ENCODE data around the gene C1QTNF1.

C1QTNF1 gene

GRCh38 chr17:79023886-79024771 is at the start of gene C1QTNF1:
C1QTNF1 (plus strand) TSS chr17:79024169; CDS start chr17:79043969, 19,800 bp downstream.
- H3K4me1 ChIP-seq (ENCODE audit: control insufficient read depth, insufficient read depth, low read length), result peaks cover 80% of the 10 kb centered on the region
- H3K4me3 ChIP-seq (ENCODE audit: low read length in 2 of 2), result peak within 1 kb of the TSS; percentile 80 to 83
- no peaks in the 10 kb centered on the region for H3K36me3 ChIP-seq (ENCODE audit: control insufficient read depth in 2 of 2, insufficient read depth in 2 of 2, low read length in 2 of 2)
- H3K27me3 ChIP-seq (ENCODE audit: control insufficient read depth in 1 of 2, insufficient read depth in 2 of 2, low read length in 2 of 2), result no peaks in the 10 kb centered on the region
- peak within 1 kb of the TSS; percentile 60 to 71 for H3K9ac ChIP-seq (ENCODE audit: low read length in 2 of 2)
- no peaks in the 10 kb centered on the region for H3K9me3 ChIP-seq (ENCODE audit: control insufficient read depth in 2 of 2, low read length in 2 of 2)
- peak within 1 kb of the TSS; percentile 69 for H3K27ac ChIP-seq (ENCODE audit: low read length)

GRCh38 chr17:78974635-78975591 is 49.1 kb upstream of the C1QTNF1 start:
- Histone ChIP-seq H3K4me1 (ENCODE audit: control insufficient read depth, insufficient read depth, low read length) (peaks cover 67% of the 10 kb centered on the region), H3K9ac (ENCODE audit: low read length in 2 of 2) (no peak overlapping the region), H3K27me3 (ENCODE audit: control insufficient read depth in 1 of 2, insufficient read depth in 2 of 2, low read length in 2 of 2) (no peaks in the 10 kb centered on the region), H3K9me3 (ENCODE audit: control insufficient read depth in 2 of 2, low read length in 2 of 2) (no peaks in the 10 kb centered on the region), H3K36me3 (ENCODE audit: control insufficient read depth in 2 of 2, insufficient read depth in 2 of 2, low read length in 2 of 2) (peaks cover 0 to 3% of the 10 kb centered on the region in 2 donors), H3K27ac (ENCODE audit: low read length) (no peak overlapping the region), H3K4me3 (ENCODE audit: low read length in 2 of 2) (peak overlapping the region in 1 of 2 donors; percentile 62)

- Histone ChIP-seq H3K27ac (ENCODE audit: low read length) (no peak overlapping the region), H3K36me3 (ENCODE audit: control insufficient read depth in 2 of 2, insufficient read depth in 2 of 2, low read length in 2 of 2) (peaks cover 0 to 2% of the 10 kb centered on the region in 2 donors), H3K27me3 (ENCODE audit: control insufficient read depth in 1 of 2, insufficient read depth in 2 of 2, low read length in 2 of 2) (no peaks in the 10 kb centered on the region), H3K9ac (ENCODE audit: low read length in 2 of 2) (peak overlapping the region in 1 of 2 donors; percentile 4), H3K9me3 (ENCODE audit: control insufficient read depth in 2 of 2, low read length in 2 of 2) (no peaks in the 10 kb centered on the region), H3K4me1 (ENCODE audit: control insufficient read depth, insufficient read depth, low read length) (peaks cover 63% of the 10 kb centered on the region), H3K4me3 (ENCODE audit: low read length in 2 of 2) (peak overlapping the region in 1 of 2 donors; percentile 52)
These were observed 46.9 kb upstream of the C1QTNF1 start for GRCh38 chr17:78976907-78977680.

GRCh38 chr17:78977681-78977943 is 46.4 kb upstream of the C1QTNF1 start:
- Histone ChIP-seq H3K27me3 (ENCODE audit: control insufficient read depth in 1 of 2, insufficient read depth in 2 of 2, low read length in 2 of 2) (no peaks in the 10 kb centered on the region), H3K4me3 (ENCODE audit: low read length in 2 of 2) (peak overlapping the region in 1 of 2 donors; percentile 52), H3K9me3 (ENCODE audit: control insufficient read depth in 2 of 2, low read length in 2 of 2) (no peaks in the 10 kb centered on the region), H3K9ac (ENCODE audit: low read length in 2 of 2) (peak overlapping the region in 1 of 2 donors; percentile 4), H3K4me1 (ENCODE audit: control insufficient read depth, insufficient read depth, low read length) (peaks cover 63% of the 10 kb centered on the region), H3K27ac (ENCODE audit: low read length) (no peak overlapping the region), H3K36me3 (ENCODE audit: control insufficient read depth in 2 of 2, insufficient read depth in 2 of 2, low read length in 2 of 2) (no peaks in the 10 kb centered on the region)

- Histone ChIP-seq H3K36me3 (ENCODE audit: control insufficient read depth in 2 of 2, insufficient read depth in 2 of 2, low read length in 2 of 2) (no peaks in the 10 kb centered on the region), H3K9me3 (ENCODE audit: control insufficient read depth in 2 of 2, low read length in 2 of 2) (no peaks in the 10 kb centered on the region), H3K27ac (ENCODE audit: low read length) (no peak overlapping the region), H3K27me3 (ENCODE audit: control insufficient read depth in 1 of 2, insufficient read depth in 2 of 2, low read length in 2 of 2) (no peaks in the 10 kb centered on the region), H3K4me3 (ENCODE audit: low read length in 2 of 2) (peak overlapping the region; percentile 4 to 52), H3K4me1 (ENCODE audit: control insufficient read depth, insufficient read depth, low read length) (peaks cover 60% of the 10 kb centered on the region), H3K9ac (ENCODE audit: low read length in 2 of 2) (peak overlapping the region in 1 of 2 donors; percentile 4)
These were observed 45.7 kb upstream of the C1QTNF1 start for GRCh38 chr17:78977997-78978973.

GRCh38 chr17:78979780-78980623 is 44.0 kb upstream of the C1QTNF1 start, which contains the start of gene LGALS3BP:
LGALS3BP (minus strand) TSS chr17:78979923; CDS start chr17:78977191, 2,732 bp downstream.
- Histone ChIP-seq H3K9me3 (ENCODE audit: control insufficient read depth in 2 of 2, low read length in 2 of 2) (no peaks in the 10 kb centered on the region), H3K4me1 (ENCODE audit: control insufficient read depth, insufficient read depth, low read length) (peaks cover 51% of the 10 kb centered on the region), H3K4me3 (ENCODE audit: low read length in 2 of 2) (peak within 1 kb of the TSS; percentile 17 to 74), H3K36me3 (ENCODE audit: control insufficient read depth in 2 of 2, insufficient read depth in 2 of 2, low read length in 2 of 2) (no peaks in the 10 kb centered on the region), H3K27me3 (ENCODE audit: control insufficient read depth in 1 of 2, insufficient read depth in 2 of 2, low read length in 2 of 2) (no peaks in the 10 kb centered on the region), H3K9ac (ENCODE audit: low read length in 2 of 2) (peak within 1 kb of the TSS; percentile 8 to 79), H3K27ac (ENCODE audit: low read length) (peak within 1 kb of the TSS; percentile 60)

- no peak overlapping the region for H3K4me3 ChIP-seq (ENCODE audit: low read length in 2 of 2)
- H3K9me3 ChIP-seq (ENCODE audit: control insufficient read depth in 2 of 2, low read length in 2 of 2), result no peaks in the 10 kb centered on the region
- H3K27ac ChIP-seq (ENCODE audit: low read length), result peak overlapping the region; percentile 60
- no peaks in the 10 kb centered on the region for H3K27me3 ChIP-seq (ENCODE audit: control insufficient read depth in 1 of 2, insufficient read depth in 2 of 2, low read length in 2 of 2)
- H3K36me3 ChIP-seq (ENCODE audit: control insufficient read depth in 2 of 2, insufficient read depth in 2 of 2, low read length in 2 of 2), result no peaks in the 10 kb centered on the region
- H3K9ac ChIP-seq (ENCODE audit: low read length in 2 of 2), result no peak overlapping the region
- H3K4me1 ChIP-seq (ENCODE audit: control insufficient read depth, insufficient read depth, low read length), result peaks cover 46% of the 10 kb centered on the region
These were observed 43.4 kb upstream of the C1QTNF1 start for GRCh38 chr17:78980624-78980972.

GRCh38 chr17:78981010-78981888 is 42.7 kb upstream of the C1QTNF1 start:
- Histone ChIP-seq H3K4me1 (ENCODE audit: control insufficient read depth, insufficient read depth, low read length) (peaks cover 40% of the 10 kb centered on the region), H3K4me3 (ENCODE audit: low read length in 2 of 2) (no peak overlapping the region), H3K27me3 (ENCODE audit: control insufficient read depth in 1 of 2, insufficient read depth in 2 of 2, low read length in 2 of 2) (no peaks in the 10 kb centered on the region), H3K9ac (ENCODE audit: low read length in 2 of 2) (no peak overlapping the region), H3K27ac (ENCODE audit: low read length) (no peak overlapping the region), H3K9me3 (ENCODE audit: control insufficient read depth in 2 of 2, low read length in 2 of 2) (no peaks in the 10 kb centered on the region), H3K36me3 (ENCODE audit: control insufficient read depth in 2 of 2, insufficient read depth in 2 of 2, low read length in 2 of 2) (no peaks in the 10 kb centered on the region)
